GM12865 (cell line): ENCODE results near the gene STARD10.
"Not testable (repeated sequence)": the region's sequence is repeated elsewhere in the genome, so short reads cannot be mapped to it uniquely, and the experiment has no call there.

Source experiments
- DNase-seq: peaks from one replicate; pipeline ENCODE4 v3.0.0; 2010; ENCODE audit warnings: low read depth
- H3K4me3 ChIP-seq: 2 replicates; pipeline ENCODE4 v1.5.1; 2011; ENCODE audit warnings: mild to moderate bottlenecking, low read depth, low read length, control low read depth
- CTCF ChIP-seq: IDR thresholded peaks from 2 replicates; pipeline ENCODE4 v1.5.1; 2011; ENCODE audit warnings: low read length, control low read depth, low read depth, inconsistent platforms; ENCODE audit not compliant: insufficient read depth; ENCODE audit errors: missing control alignments

STARD10 gene

GRCh38 chr11:72829884-72830533 is 36.2 kb upstream of the STARD10 start:
- H3K4me3 ChIP-seq, result no peak overlapping the region
- no peak for DNase-seq
- no peak for TF ChIP-seq CTCF

- TF ChIP-seq CTCF, result no peak
- DNase-seq, result no peak
- no peak overlapping the region for H3K4me3 ChIP-seq
Measured at GRCh38 chr11:72829178-72829577, 35.3 kb upstream of the STARD10 start.

DNA sequence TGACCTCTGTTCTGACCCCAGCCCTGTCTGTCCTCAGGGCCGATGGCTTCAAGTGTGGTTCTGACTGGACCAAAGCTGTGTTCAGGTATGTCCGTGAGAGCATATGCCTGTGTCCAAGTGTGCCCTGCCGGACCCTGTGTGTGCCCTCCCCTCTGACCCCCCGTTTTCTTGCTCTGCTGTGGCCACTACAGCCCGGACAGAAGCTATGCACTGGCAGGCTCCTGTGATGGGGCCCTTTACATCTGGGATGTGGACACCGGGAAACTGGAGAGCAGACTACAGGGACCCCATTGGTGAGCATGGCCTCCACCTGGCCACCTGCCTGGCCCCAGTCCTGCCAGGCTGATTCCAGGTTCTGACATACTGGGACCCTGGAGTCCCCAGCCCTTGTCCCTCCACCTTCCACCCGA is 34.9 kb upstream of the STARD10 start:
- no peak for TF ChIP-seq CTCF
- no peak overlapping the region for H3K4me3 ChIP-seq
- DNase-seq, result no peak

- TF ChIP-seq CTCF, result no peak
- H3K4me3 ChIP-seq, result no peak overlapping the region
- no peak for DNase-seq
Measured at GRCh38 chr11:72828081-72828567, 34.3 kb upstream of the STARD10 start.

DNA sequence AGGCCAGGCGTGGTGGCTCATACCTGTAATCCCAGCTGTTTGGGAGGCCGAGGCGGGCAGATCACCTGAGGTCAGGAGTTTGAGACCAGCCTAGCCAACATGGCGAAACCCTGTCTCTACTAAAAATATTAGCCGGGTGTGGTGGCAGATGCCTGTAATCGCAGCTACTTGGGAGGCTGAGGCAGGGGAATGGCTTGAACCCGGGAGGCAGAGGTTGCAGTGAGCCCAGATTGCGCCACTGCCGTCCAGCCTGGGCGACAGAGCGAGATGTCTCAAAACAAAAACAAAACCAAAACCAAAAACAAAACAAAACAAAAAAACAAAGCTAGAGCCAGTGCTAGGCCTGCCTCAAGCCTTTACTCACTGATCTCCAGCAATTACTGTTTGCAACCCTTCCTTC is 33.8 kb upstream of the STARD10 start:
- not testable (repeated sequence) for H3K4me3 ChIP-seq
- DNase-seq, result peak; percentile 17

GRCh38 chr11:72826942-72827480 is 33.2 kb upstream of the STARD10 start:
- no peak for TF ChIP-seq CTCF
- DNase-seq, result no peak
- H3K4me3 ChIP-seq, result no peak overlapping the region

- no peak overlapping the region for H3K4me3 ChIP-seq
- TF ChIP-seq CTCF, result no peak
- DNase-seq, result peak; percentile 10
Measured at GRCh38 chr11:72826191-72826941, 32.5 kb upstream of the STARD10 start.
